SW 1271 (cell line): ENCODE data around the gene GOLGA6C.
"Not testable (repeated sequence)": the region's sequence is repeated elsewhere in the genome, so short reads cannot be mapped to it uniquely, and the experiment has no call there.

ENCODE experiments used
- DNase-seq, 2 experiments: peaks; one replicate each; lab custom pipeline; 2025; lab: John Stamatoyannopoulos, UW

Gene GOLGA6C

DNA sequence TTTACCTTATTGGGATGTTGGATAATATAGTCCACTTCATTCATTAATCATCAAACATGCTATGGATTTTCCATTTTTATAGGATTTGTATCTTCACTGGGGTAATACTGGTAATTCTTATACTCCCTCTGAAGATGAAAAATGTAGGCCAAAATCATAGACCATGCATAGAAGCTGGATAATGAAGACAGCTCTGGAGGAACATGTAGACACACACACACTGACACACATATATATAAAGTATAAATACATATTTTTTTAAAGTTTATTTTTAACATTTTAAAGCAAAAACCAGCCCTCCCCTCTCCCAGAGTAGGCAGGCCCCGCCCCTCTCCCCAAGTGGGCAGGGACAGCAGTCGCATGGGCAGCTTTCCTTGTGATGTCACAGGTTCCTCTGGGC, at the start of gene GOLGA6C:
TSS of gene GOLGA6C (plus strand) at position 301 of the 400 bp plus-strand sequence. CDS start 265 bp downstream, outside the sequence.
- not testable (repeated sequence) for DNase-seq

- no peak for DNase-seq
These were observed 49.4 kb upstream of the GOLGA6C start for GRCh38 chr15:75208501-75209288.

DNA sequence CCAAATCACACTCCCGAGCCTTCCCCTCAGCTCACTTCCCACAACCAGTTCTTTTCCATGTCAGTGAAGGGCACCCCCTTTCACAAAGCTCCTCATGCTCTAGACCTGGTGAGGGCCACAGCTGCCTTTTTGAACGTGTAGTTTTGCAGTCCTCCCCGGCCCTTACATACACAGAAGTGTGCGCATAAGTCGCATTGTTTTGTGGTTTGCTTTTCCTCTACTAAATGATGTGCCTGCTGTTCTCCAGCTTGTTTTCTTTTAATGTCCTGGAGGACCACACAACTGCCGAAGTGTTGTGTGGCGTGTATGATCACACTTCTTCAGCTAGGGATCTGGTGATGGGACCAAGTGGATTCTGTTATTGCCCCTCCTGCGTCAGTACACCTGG, 48.9 kb upstream of the GOLGA6C start:
- DNase-seq = no peak

DNA sequence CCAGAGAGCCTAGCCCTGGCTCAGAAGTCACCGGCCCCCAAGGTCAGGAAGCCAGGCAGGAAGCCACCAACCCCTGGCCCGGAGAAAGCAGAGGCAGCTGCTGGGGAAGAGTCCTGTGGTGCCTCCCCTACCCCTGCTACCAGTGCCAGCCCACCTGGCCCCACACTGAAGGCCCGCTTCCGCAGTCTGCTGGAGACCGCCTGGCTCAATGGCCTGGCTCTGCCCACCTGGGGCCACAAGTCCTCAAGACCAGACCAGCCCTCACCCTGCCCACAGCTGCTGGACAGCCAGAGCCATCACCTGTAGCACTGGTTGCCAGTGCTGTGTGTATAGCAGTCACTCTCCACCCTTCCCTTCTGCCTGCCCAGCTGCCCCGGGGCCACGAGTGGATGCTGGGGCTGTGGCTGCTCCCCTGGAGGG, 47.3 kb upstream of the GOLGA6C start:
- DNase-seq = no peak

DNA sequence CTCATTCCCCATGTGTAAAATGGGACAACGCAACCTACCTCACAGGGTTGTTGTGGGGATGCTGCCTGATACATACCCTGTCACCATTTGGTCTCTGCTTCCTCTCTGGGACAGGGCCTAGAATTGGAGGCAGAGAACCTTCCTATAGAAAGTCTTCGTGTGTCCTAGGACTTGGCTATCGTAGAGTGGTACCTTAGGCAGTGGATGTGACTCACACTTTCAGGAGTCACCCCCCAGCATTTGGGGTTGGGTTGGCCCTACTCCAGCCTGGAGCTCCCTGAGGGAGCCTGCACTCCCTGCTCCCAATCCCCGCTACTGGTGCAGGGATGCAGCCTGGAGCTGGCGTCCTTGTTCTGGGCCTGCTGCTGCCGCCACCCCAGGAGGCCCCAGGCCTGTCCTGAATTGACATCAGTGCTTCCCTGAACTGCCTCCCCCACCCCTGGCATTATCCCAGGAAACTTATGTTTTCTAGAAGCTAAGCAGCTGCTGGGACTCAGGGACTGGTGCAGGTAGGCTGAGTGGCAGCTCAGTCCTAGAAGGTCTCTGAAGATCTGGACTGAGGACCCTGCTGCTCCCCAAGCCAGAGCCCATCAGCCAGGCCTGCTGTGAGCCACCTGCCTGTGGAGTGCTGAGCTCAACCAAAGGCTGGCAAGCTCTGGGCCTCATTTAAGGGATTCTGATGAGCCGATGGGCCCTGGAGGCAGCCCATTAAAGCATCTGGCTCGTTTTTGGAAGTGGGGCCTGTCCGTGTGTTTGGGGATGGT, 46.5 kb upstream of the GOLGA6C start:
- DNase-seq = no peak

- DNase-seq = no peak
These were observed 45.8 kb upstream of the GOLGA6C start for GRCh38 chr15:75212200-75212858.

DNA sequence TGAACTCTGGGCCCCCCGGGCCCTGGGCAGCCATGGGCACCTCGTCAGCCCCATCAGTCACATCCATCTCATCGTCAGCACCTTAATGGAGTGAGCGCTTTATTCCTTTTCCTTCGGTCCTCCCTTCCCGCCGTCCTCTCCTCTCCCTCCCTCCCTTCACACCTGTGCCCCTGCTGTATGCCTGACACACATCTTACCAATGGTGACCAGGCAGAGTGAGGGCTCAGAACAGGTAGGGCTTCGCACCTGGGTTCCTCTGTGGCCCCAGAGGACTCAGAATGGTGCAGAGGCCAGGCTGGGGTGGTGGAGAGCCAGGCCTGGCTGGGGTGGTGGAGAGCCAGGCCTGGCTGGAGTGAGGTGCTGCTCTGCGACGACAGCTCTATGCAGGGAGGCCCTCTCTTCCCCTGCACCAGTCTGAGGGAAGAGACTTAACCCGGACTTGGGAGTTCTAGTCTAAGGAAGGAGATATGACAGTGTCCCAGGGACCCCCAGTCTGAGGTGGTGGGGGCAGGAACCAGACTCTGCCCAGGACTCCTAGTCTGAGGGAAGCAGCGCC, 44.8 kb upstream of the GOLGA6C start:
- no peak for DNase-seq

- no peak for DNase-seq
These were observed 44.3 kb upstream of the GOLGA6C start for GRCh38 chr15:75213768-75214221.

- DNase-seq = no peak
These were observed 43.6 kb upstream of the GOLGA6C start for GRCh38 chr15:75214293-75215096.

- no peak for DNase-seq
These were observed 42.8 kb upstream of the GOLGA6C start for GRCh38 chr15:75215107-75216004.

GRCh38 chr15:75217012-75217411, 41.1 kb upstream of the GOLGA6C start:
- DNase-seq = no peak

DNA sequence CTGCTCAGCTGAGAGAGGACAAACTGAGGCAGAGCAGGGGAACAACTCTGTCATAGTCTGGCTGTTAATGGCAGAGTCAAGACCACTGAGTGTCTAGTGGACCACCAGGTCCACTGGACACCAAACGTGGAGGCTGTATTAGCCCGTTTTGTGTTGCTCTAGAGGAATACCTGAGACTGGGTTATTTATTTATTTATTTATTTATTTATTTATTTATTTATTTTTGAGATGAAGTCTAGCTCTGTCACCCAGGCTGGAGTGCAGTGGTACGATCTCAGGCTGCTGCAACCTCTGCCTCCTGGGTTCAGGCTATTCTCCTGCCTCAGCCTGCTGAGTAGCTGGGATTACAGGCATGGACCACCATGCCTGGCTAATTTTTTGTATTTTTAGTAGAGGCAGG, 40.6 kb upstream of the GOLGA6C start:
- not testable (repeated sequence) for DNase-seq

DNA sequence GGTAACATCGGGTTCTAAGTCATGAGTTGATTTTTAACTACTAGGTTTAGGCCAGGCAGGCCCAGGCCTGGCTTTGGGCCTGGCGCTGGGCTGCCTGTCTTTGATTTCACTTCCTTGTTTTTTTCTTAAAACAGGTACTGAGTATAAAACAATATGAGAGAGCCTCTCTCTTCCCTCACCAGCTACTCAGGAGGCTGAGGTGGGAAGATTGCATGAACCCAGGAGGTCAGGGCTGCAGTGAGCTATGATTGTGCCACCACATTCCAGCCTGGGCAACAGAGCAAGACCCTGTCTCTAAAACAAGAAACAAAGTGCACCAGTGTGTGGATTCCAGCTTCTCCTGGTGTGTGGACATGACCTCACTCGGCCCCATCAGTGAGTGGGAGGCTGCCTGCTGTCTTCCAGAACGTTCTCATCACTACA, 38.6 kb upstream of the GOLGA6C start:
- DNase-seq = not testable (repeated sequence)

GRCh38 chr15:75223688-75224087, 34.4 kb upstream of the GOLGA6C start:
- DNase-seq = no peak

DNA sequence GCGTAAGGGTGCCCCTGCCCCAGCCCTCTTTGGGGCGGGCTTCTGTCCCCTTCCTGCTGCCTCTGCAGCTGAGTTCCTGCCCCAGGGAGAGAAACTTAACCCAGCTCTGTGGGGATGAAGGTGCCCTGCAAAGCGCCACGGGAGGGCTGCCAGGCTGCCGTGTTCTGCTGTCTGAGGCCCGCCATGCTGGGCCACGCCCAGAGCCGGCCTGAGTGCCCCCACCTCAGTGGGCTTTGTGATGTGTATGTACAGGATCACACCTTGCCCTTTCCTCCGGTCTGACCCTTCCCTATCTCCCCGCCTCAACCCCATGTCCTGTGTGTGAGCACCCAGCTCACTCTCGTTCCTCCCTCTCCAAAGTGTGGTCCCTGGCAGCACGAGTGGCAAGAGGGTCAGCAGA, 33.9 kb upstream of the GOLGA6C start:
- DNase-seq = no peak

- not testable (repeated sequence) for DNase-seq
These were observed 32.9 kb upstream of the GOLGA6C start for GRCh38 chr15:75225102-75225836.

GRCh38 chr15:75225951-75226732, 32.0 kb upstream of the GOLGA6C start:
- no peak for DNase-seq

GRCh38 chr15:75227112-75227511, 31.0 kb upstream of the GOLGA6C start:
- not testable (repeated sequence) for DNase-seq
